Upper lobe of right lung (tissue), 1 donor: ENCODE results near the gene TSPAN4. TPM values are rescaled to one million over a fixed set of nuclear protein-coding genes. Genes with fewer than 3 reads are reported as not detected.

ENCODE experiments used
- ATAC-seq: fragments of 200-7000 bp; cut with Tn5 transposase; one replicate; pipeline ENCODE4 v1.9.1; 2020; ENCODE audit warnings: mild to moderate bottlenecking, moderate library complexity
- DNase-seq: peaks from one replicate; pipeline ENCODE4 v3.0.0-alpha.2; 2020
- H3K27ac ChIP-seq: fragments of 200-600 bp; one replicate; pipeline ENCODE4 v1.8.0; 2022
- H3K27me3 ChIP-seq: fragments of 200-600 bp; one replicate; pipeline ENCODE4 v1.8.0; 2022; ENCODE audit warnings: mild to moderate bottlenecking
- H3K36me3 ChIP-seq: fragments of 200-600 bp; one replicate; pipeline ENCODE4 v1.8.0; 2022
- H3K4me1 ChIP-seq: fragments of 200-600 bp; one replicate; pipeline ENCODE4 v1.8.0; 2022
- H3K4me3 ChIP-seq: fragments of 200-600 bp; one replicate; pipeline ENCODE4 v1.8.0; 2022; ENCODE audit warnings: mild to moderate bottlenecking
- H3K9me3 ChIP-seq: fragments of 200-600 bp; one replicate; pipeline ENCODE4 v1.8.0; 2022
- CTCF ChIP-seq: fragments of 200-600 bp; IDR thresholded peaks from one replicate; pipeline ENCODE4 v1.8.0; 2022; ENCODE audit warnings: antibody characterized with exemption
- intact Hi-C: fragments of 100-400 bp; cut with DNase I; formaldehyde crosslinking; loops from one replicate; pipeline ENCODE4 v1.11.0; 2022
- total RNA-seq: library from RNA; stranded (reverse); fragmentation: NEBNext Ultra II Directional; extraction: Animal tissue kit (Norgen Biotek cat#: 25700); gene quantifications from one replicate; pipeline ENCODE4 v1.2.1, GENCODE V29; 2021
- donor health status: DM: no; HTN: yes; CAD: no; lungs with severe emphysema.

Gene TSPAN4
- total RNA-seq, 1 donor from 2014 or later: 167 TPM

- no peak for TF ChIP-seq CTCF
- H3K27me3 ChIP-seq: no peaks in the 10 kb centered on the region
- H3K4me3 ChIP-seq: peak overlapping the region; percentile 23
- intact Hi-C loops: no loop called here
- no peaks in the 10 kb centered on the region for H3K36me3 ChIP-seq
- H3K27ac ChIP-seq: no peak overlapping the region
- no peak for ATAC-seq
- no peaks in the 10 kb centered on the region for H3K9me3 ChIP-seq
- DNase-seq: no peak
- peaks cover 39% of the 10 kb centered on the region for H3K4me1 ChIP-seq
These were observed 7.5 kb downstream of the TSPAN4 start for GRCh38 chr11:849951-850774.

GRCh38 chr11:850775-851763, 8.4 kb downstream of the TSPAN4 start:
- Histone ChIP-seq H3K36me3 (no peaks in the 10 kb centered on the region), H3K27me3 (no peaks in the 10 kb centered on the region), H3K27ac (no peak overlapping the region), H3K4me3 (no peak overlapping the region), H3K9me3 (no peaks in the 10 kb centered on the region), H3K4me1 (peaks cover 30% of the 10 kb centered on the region)
- DNase-seq (no peak), ATAC-seq (no peak)
- intact Hi-C loops: no loop called here
- TF ChIP-seq CTCF: no peak

DNA sequence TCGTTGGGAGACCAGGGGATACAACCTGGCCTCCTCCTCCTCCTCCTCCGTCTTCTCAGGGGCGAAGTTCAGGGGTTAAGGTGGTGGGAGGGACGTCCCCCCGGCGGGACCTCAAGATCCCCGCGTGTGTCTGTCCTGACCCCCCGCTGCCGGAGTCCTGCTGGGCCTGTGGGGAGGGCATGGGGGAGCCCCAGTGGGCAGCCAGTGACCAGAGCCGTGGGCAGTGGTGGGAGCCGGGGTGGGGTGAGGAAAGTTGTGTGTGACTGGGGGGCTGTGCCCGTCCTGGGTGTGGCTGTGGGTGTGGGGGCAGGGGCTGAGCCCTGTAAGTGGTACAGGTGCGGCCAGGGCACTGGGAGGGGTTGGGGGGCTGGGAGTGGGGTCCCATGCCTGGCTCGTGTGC, 10.1 kb downstream of the TSPAN4 start:
- intact Hi-C loops: no loop called here
- peaks cover 22% of the 10 kb centered on the region for H3K4me1 ChIP-seq
- H3K27ac ChIP-seq: no peak overlapping the region
- no peak overlapping the region for H3K4me3 ChIP-seq
- DNase-seq (no peak), ATAC-seq (no peak)
- H3K36me3 ChIP-seq: no peaks in the 10 kb centered on the region
- H3K27me3 ChIP-seq: no peaks in the 10 kb centered on the region
- no peaks in the 10 kb centered on the region for H3K9me3 ChIP-seq
- no peak for TF ChIP-seq CTCF

GRCh38 chr11:853682-854448, 11.2 kb downstream of the TSPAN4 start:
- intact Hi-C loops: no loop called here
- no peak overlapping the region for H3K4me3 ChIP-seq
- H3K27ac ChIP-seq: no peak overlapping the region
- TF ChIP-seq CTCF: no peak
- DNase-seq (no peak), ATAC-seq (no peak)
- no peaks in the 10 kb centered on the region for H3K27me3 ChIP-seq
- no peaks in the 10 kb centered on the region for H3K9me3 ChIP-seq
- H3K4me1 ChIP-seq: peaks cover 11% of the 10 kb centered on the region
- no peaks in the 10 kb centered on the region for H3K36me3 ChIP-seq

DNA sequence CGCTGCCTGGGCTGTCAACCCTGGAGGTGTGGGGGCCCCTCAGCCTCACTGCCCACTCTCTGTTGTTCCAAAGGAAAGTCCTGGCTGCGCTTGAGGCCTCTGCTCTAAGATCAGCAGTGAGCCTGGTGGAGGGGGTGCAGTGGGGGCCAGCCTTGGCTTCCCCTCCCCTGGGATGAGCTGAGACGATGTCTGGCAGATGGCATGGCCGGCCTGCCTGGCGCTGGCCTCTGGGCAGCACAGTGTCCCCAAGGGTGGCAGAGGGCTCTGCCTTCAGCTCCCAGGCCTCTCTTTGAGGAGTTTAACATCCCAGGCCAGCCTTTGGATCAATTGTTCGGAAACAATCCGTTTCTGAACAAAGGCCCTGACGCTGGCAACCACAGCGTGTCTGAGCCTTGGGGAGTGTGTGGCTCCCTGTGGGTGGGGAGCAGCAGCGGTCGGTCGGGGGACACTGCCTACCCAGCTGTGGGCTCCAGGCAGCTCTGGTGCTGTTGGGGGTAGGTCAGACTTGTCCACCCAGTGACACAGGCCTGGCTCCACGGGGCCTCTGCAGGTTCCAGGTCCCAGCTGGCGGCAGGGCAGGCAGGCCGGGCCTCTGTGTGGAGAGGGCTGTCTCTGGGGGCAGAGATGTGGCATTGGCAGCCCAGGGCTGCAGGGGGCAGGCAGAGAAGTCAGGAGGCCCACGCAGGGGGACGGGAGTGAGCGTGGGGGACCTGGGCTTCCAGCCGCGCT, 12.1 kb downstream of the TSPAN4 start:
- H3K27me3 ChIP-seq: no peaks in the 10 kb centered on the region
- ATAC-seq: no peak
- no peak for TF ChIP-seq CTCF
- H3K4me1 ChIP-seq: peaks cover 9% of the 10 kb centered on the region
- H3K9me3 ChIP-seq: no peaks in the 10 kb centered on the region
- H3K36me3 ChIP-seq: no peaks in the 10 kb centered on the region
- no peak overlapping the region for H3K4me3 ChIP-seq
- no peak overlapping the region for H3K27ac ChIP-seq
- no peak for DNase-seq
- intact Hi-C loops: no loop called here
